ENCODE data around the gene BCAN. TPM values are rescaled to one million over a fixed set of nuclear protein-coding genes. Genes with fewer than 3 reads are reported as not detected.
A peak's percentile ranks its signal among the peaks of the same experiment; 100 is the strongest.

The BCAN gene
- total RNA-seq, 1 donor from 2014 or later: 2.0 TPM

DNA sequence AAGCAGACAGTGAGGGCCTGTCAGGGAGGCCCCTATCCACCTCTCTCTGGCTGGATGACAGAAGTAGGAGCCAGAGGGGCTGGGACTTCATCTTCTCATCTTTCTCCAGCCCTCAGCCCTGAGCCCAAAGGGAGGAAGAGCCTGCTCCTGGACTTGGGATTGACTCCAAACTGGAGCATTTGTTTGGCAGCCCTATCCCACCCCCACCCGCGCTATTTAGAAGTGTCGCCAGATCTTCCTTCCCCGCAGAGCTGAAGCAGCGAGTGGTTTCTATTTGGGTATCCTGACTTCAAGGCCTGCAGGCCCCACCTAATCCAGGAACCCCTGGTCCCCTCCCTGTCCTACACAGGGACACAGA is 25.7 kb downstream of the BCAN start:
- DNase-seq (ENCODE audit: extremely low spot score in 2 of 2): no peak
- peaks cover 51% of the 10 kb centered on the region for H3K4me1 ChIP-seq
- intact Hi-C loops (cut with DNase I): loop anchor here (5.0 kb wide), 1 partner anchor 45 kb away; no protein-coding TSS in a partner anchor
- no peaks in the 10 kb centered on the region for H3K9me3 ChIP-seq
- TF ChIP-seq, protein P1, sequence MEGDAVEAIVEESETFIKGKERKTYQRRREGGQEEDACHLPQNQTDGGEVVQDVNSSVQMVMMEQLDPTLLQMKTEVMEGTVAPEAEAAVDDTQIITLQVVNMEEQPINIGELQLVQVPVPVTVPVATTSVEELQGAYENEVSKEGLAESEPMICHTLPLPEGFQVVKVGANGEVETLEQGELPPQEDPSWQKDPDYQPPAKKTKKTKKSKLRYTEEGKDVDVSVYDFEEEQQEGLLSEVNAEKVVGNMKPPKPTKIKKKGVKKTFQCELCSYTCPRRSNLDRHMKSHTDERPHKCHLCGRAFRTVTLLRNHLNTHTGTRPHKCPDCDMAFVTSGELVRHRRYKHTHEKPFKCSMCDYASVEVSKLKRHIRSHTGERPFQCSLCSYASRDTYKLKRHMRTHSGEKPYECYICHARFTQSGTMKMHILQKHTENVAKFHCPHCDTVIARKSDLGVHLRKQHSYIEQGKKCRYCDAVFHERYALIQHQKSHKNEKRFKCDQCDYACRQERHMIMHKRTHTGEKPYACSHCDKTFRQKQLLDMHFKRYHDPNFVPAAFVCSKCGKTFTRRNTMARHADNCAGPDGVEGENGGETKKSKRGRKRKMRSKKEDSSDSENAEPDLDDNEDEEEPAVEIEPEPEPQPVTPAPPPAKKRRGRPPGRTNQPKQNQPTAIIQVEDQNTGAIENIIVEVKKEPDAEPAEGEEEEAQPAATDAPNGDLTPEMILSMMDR (IDR thresholded peaks at IDR 0.05): no peak
- TF ChIP-seq POLR2A (IDR thresholded peaks at IDR 0.05): no peak
- peak in 1 of 2 donors; percentile 9 for TF ChIP-seq POLR2AphosphoS5 (IDR thresholded peaks at IDR 0.05; ENCODE audit: insufficient read depth in 1 of 2, low read depth in 1 of 2)
- H3K4me3 ChIP-seq: no peak overlapping the region
- peak overlapping the region; percentile 85 for H3K27ac ChIP-seq
- H3K36me3 ChIP-seq: no peaks in the 10 kb centered on the region
- H3K27me3 ChIP-seq: no peaks in the 10 kb centered on the region

DNA sequence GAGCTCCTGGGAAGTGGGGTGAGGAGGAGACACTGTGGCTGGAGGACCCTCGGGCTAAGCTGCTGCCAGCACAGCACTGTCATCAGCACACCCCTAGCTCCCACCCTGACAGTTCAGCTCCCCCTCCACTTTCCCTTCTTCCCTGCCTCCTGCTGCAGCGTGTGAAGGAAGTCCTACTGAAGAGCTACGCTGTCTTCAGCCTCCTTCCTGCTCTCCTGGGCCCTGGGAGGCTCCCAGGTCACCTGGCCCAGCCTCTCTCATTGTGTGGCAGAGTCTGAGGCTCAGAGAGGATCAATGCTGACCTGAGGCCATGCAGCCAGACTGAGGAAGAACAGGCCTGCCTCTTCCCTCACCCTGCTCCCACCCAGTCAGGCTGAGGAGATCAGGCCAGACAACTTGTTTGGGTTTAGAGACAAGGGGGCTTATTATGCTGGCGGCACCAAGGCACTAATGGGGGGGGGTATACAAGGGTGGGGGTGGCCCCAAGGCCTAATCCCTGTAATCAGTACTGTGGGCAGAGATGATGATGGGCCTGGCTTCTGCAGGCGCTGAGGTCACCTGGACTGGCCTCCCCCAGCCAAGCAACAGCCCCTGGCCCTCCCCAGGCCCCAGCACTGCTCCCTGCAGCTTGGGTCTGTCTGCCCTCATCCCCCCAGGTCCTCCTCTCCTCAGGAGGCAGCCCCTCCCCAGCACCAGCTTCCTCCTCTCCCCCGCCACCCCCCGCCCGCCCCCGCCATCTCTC is 26.2 kb downstream of the BCAN start:
- H3K4me3 ChIP-seq: no peak overlapping the region
- intact Hi-C loops (cut with DNase I): loop anchor here (5.0 kb wide), 1 partner anchor 46 kb away; no protein-coding TSS in a partner anchor
- no peaks in the 10 kb centered on the region for H3K9me3 ChIP-seq
- H3K36me3 ChIP-seq: no peaks in the 10 kb centered on the region
- peaks cover 48% of the 10 kb centered on the region for H3K4me1 ChIP-seq
- no peak for DNase-seq (ENCODE audit: extremely low spot score in 2 of 2)
- H3K27me3 ChIP-seq: no peaks in the 10 kb centered on the region
- H3K27ac ChIP-seq: peak overlapping the region; percentile 85
- no peak for TF ChIP-seq POLR2A (IDR thresholded peaks at IDR 0.05)
- TF ChIP-seq POLR2AphosphoS5 (IDR thresholded peaks at IDR 0.05; ENCODE audit: insufficient read depth in 1 of 2, low read depth in 1 of 2): peak in 1 of 2 donors; percentile 32

DNA sequence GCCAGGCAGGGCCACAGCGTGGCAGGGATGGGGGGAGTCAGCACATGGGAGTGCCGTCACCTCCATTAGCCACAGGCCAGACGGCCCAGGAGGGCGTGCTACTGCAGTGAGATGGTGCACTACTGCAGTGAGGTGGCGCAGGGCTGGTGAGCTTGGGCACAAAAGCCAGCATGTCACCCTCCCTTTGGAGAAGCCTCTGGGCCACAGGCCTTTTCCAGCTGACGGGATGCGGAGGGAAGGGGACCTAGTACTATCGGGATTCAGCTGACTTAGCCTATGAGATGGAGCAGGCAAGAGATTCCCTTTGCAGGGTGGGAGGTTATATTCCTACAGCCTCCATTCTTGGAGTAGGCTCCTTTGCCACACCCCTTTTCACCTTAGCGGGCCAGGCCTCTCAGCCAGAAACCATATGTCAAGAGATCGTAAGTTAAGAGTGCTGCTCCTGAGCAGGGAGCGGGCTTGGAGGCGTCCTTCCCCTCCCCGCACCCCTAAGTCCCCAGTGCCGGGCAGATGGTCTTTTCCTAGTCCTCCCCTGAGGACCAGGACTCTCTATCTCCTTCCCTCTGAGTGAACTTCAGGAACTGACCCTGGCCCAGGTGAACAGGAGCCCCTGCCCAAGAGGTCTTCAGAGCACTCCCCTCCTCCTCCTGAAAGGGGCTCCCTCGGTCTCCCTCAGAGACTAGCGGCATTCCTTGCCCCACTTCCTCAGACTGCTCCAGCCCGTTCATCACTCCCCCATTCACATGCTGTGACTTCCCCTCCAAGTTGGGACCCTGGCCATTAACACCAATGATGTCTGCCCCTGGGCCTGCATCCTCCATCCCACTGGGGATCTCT is 27.1 kb downstream of the BCAN start:
- intact Hi-C loops (cut with DNase I): loop anchor here (5.0 kb wide), 1 partner anchor 47 kb away; no protein-coding TSS in a partner anchor
- Histone ChIP-seq H3K4me3 (no peak overlapping the region), H3K27me3 (no peaks in the 10 kb centered on the region), H3K9me3 (no peaks in the 10 kb centered on the region), H3K4me1 (peaks cover 48% of the 10 kb centered on the region), H3K36me3 (no peaks in the 10 kb centered on the region), H3K27ac (peak overlapping the region; percentile 85)
- no peak for DNase-seq (ENCODE audit: extremely low spot score in 2 of 2)
- TF ChIP-seq, protein P1 (IDR thresholded peaks at IDR 0.05): no peak
- no peak for TF ChIP-seq POLR2A (IDR thresholded peaks at IDR 0.05)
- TF ChIP-seq POLR2AphosphoS5 (IDR thresholded peaks at IDR 0.05; ENCODE audit: insufficient read depth in 1 of 2, low read depth in 1 of 2): no peak

DNA sequence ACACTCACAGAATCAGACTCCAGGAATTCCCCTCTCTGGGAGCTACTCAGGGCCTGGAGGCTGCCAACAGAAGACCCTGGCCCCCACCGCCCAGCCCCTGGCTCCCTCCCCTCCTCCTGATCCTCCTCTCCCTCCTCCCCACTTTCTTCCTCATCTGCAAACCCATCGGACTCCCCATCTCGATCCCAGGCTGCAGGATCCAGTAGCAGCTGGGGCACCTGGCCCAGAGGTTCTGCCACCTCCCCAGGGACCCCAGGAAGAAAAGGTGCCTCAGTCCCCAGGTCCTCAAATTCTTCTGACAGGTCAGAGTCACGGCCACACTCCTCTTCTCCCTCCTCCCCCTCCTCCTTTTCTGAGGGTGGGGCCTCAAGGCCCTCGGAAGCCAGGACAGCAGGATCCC is 27.9 kb downstream of the BCAN start:
- H3K4me3 ChIP-seq: no peak overlapping the region
- peak overlapping the region; percentile 85 for H3K27ac ChIP-seq
- no peaks in the 10 kb centered on the region for H3K27me3 ChIP-seq
- TF ChIP-seq POLR2A (IDR thresholded peaks at IDR 0.05): no peak
- TF ChIP-seq POLR2AphosphoS5 (IDR thresholded peaks at IDR 0.05; ENCODE audit: insufficient read depth in 1 of 2, low read depth in 1 of 2): no peak
- H3K4me1 ChIP-seq: peaks cover 49% of the 10 kb centered on the region
- no peak for DNase-seq (ENCODE audit: extremely low spot score in 2 of 2)
- H3K9me3 ChIP-seq: no peaks in the 10 kb centered on the region
- intact Hi-C loops (cut with DNase I): loop anchor here (5.0 kb wide), 1 partner anchor 47 kb away; no protein-coding TSS in a partner anchor
- H3K36me3 ChIP-seq: no peaks in the 10 kb centered on the region

DNA sequence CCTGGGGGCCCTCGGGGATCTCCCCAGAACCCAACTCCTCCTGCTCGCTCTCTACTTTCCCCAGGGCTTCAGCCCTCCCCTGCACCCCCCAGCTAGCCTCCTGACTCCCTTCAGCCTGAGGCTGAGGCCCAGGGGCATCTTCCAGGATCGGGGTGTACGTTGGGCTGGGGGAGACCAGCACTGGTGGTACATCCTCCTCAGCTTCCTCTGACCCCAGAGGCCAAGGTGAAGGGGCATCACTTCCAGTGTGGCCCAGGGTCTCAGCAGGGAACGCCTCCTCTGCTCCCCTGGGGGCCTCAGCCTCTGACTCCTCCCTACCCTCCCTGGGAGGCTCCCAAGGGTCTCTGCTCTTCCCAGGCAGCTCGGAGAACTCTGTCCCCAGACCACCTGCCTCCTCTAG is 28.4 kb downstream of the BCAN start:
- Histone ChIP-seq H3K4me3 (no peak overlapping the region), H3K36me3 (no peaks in the 10 kb centered on the region), H3K27ac (peak overlapping the region; percentile 85), H3K4me1 (peaks cover 49% of the 10 kb centered on the region), H3K27me3 (no peaks in the 10 kb centered on the region), H3K9me3 (no peaks in the 10 kb centered on the region)
- no peak for DNase-seq (ENCODE audit: extremely low spot score in 2 of 2)
- intact Hi-C loops (cut with DNase I): no loop called here
- TF ChIP-seq, protein P1 (IDR thresholded peaks at IDR 0.05): no peak
- TF ChIP-seq POLR2AphosphoS5 (IDR thresholded peaks at IDR 0.05; ENCODE audit: insufficient read depth in 1 of 2, low read depth in 1 of 2) (no peak), POLR2A (IDR thresholded peaks at IDR 0.05) (no peak)
